Parathyroid adenoma (tissue), 2 donors: ENCODE results near the gene GPR153.

Experiments used
- H2AFZ ChIP-seq: fragments of 300-600 bp; sonication (generic); one replicate; pipeline ENCODE4 v1.7.0; 2017; ENCODE audit warnings: antibody characterized with exemption, mild to moderate bottlenecking
- H3K27ac ChIP-seq: fragments of 300-600 bp; sonication (generic); one replicate; pipeline ENCODE4 v1.7.0; 2017
- H3K27me3 ChIP-seq: fragments of 300-600 bp; sonication (generic); one replicate; pipeline ENCODE4 v1.7.0; 2017; ENCODE audit warnings: low read length; ENCODE audit not compliant: control insufficient read depth, insufficient read depth
- H3K36me3 ChIP-seq: fragments of 300-600 bp; sonication (generic); one replicate; pipeline ENCODE4 v1.7.0; 2017; ENCODE audit warnings: low read length; ENCODE audit not compliant: control insufficient read depth, insufficient read depth
- H3K4me1 ChIP-seq: fragments of 300-600 bp; sonication (generic); one replicate; pipeline ENCODE4 v1.7.0; 2017; ENCODE audit warnings: control low read depth
- H3K4me2 ChIP-seq: fragments of 300-600 bp; sonication (generic); one replicate; pipeline ENCODE4 v1.7.0; 2017; ENCODE audit warnings: low read length
- H3K4me3 ChIP-seq: fragments of 300-600 bp; sonication (generic); one replicate; pipeline ENCODE4 v1.7.0; 2017; ENCODE audit warnings: low read depth, low read length
- H3K79me2 ChIP-seq: fragments of 300-600 bp; sonication (generic); one replicate; pipeline ENCODE4 v1.7.0; 2017; ENCODE audit warnings: control low read depth
- H3K9ac ChIP-seq: fragments of 300-600 bp; sonication (generic); one replicate; pipeline ENCODE4 v1.7.0; 2017; ENCODE audit warnings: mild to moderate bottlenecking
- H3K9me3 ChIP-seq: fragments of 300-600 bp; sonication (generic); one replicate; pipeline ENCODE4 v1.7.0; 2017; ENCODE audit warnings: low read length; ENCODE audit not compliant: control insufficient read depth
- TF ChIP-seq, protein P1 (sequence below): fragments of 300-600 bp; sonication (generic); IDR thresholded peaks from one replicate; pipeline ENCODE4 v1.7.0; 2017; ENCODE audit warnings: antibody characterized with exemption, mild to moderate bottlenecking
- donor health status: primary hyperparathyroidism.

Gene GPR153

DNA sequence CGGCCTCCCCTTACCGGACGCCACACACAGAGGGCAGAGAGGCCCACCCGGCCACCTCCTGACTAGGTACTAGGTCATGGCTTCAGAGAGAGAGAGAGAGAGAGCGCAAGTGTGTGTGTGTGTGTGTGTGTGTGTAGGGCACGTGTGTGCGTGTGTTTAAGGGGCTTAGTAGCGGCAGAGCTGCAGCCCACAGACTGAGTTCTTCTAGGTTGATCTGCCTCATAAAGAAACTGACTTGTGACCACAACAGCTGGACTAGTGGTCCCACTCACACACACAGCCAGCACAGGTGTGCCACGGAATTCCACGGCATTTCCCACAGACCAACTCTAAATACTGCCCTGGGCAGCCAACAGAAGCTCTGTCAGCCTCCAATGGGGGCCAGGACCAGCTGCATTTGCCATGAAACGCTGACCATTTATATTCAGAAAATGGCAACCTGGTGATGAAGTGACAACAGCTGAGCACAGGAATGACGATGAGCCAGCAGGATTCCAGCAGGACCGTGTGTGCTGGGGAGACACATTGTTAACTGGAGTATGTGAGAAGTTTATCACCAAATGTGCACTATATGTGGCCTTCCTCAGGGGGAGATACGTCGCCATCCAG lies 38.8 kb upstream of the GPR153 start:
- TF ChIP-seq, protein P1, sequence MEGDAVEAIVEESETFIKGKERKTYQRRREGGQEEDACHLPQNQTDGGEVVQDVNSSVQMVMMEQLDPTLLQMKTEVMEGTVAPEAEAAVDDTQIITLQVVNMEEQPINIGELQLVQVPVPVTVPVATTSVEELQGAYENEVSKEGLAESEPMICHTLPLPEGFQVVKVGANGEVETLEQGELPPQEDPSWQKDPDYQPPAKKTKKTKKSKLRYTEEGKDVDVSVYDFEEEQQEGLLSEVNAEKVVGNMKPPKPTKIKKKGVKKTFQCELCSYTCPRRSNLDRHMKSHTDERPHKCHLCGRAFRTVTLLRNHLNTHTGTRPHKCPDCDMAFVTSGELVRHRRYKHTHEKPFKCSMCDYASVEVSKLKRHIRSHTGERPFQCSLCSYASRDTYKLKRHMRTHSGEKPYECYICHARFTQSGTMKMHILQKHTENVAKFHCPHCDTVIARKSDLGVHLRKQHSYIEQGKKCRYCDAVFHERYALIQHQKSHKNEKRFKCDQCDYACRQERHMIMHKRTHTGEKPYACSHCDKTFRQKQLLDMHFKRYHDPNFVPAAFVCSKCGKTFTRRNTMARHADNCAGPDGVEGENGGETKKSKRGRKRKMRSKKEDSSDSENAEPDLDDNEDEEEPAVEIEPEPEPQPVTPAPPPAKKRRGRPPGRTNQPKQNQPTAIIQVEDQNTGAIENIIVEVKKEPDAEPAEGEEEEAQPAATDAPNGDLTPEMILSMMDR: no peak

DNA sequence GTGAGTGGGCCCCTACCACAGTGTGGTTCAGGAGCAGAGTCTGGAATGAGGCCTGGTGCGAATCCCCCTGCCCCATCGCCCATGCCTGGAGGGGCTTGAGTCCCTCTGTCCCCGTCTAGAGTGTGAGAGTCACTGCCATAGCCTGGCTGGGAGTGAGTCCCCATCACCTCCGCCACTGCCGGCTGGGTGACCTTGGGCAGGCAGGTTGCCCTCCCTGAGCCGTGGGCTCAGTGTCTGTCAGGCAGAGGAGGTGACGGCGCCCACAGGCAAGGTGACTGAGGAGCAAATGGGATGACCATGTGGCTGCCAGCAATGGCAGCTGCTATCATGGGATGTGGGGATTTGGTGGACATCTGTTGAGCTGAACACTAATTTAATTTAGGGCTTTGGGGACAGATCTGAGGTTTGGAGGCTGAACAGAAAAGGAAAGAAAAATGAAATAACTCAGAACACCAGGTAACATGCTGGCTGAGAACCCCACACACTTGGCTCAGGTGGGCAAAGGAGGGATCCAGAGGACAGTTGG lies 38.1 kb upstream of the GPR153 start:
- no peaks in the 10 kb centered on the region for H3K36me3 ChIP-seq
- TF ChIP-seq, protein P1: no peak
- no peak overlapping the region for H3K27ac ChIP-seq

More for the DNA sequence above, 38.8 kb upstream of the GPR153 start:
- H2AFZ ChIP-seq: no peak overlapping the region
- H3K4me3 ChIP-seq: no peak overlapping the region
- H3K27ac ChIP-seq: no peak overlapping the region
- no peaks in the 10 kb centered on the region for H3K27me3 ChIP-seq
- no peak overlapping the region for H3K4me2 ChIP-seq
- H3K36me3 ChIP-seq: no peaks in the 10 kb centered on the region
- no peaks in the 10 kb centered on the region for H3K79me2 ChIP-seq
- H3K9me3 ChIP-seq: no peaks in the 10 kb centered on the region
- no peak overlapping the region for H3K9ac ChIP-seq
- peaks cover 3% of the 10 kb centered on the region for H3K4me1 ChIP-seq

DNA sequence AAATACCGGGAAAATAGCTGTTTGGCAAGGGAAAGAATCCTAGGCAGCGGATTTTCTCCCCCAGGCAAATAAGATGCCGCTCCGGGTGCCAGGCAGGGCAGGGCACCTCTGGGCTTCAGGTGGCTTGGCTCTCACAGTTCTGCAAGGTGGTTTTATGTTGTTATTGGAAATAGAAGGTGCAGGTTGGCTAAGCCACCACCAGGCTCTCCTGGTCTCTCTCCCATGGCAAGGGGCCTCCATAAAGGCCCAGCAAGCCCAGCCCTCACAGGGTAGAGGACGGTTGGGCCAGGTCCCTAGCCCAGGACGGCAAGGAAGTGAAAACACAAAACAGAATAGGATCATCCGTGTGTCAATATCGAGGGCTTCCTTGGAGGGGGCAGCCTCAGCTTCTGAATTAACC lies 37.6 kb upstream of the GPR153 start:
- Histone ChIP-seq H3K4me3 (no peak overlapping the region), H3K79me2 (no peaks in the 10 kb centered on the region), H3K9ac (no peak overlapping the region), H3K27ac (no peak overlapping the region), H2AFZ (no peak overlapping the region), H3K36me3 (no peaks in the 10 kb centered on the region), H3K4me1 (peaks cover 3% of the 10 kb centered on the region), H3K27me3 (no peaks in the 10 kb centered on the region), H3K9me3 (no peaks in the 10 kb centered on the region), H3K4me2 (no peak overlapping the region)
- TF ChIP-seq, protein P1: no peak

More for the DNA sequence above, 38.1 kb upstream of the GPR153 start:
- no peaks in the 10 kb centered on the region for H3K27me3 ChIP-seq
- H3K4me2 ChIP-seq: no peak overlapping the region
- H3K79me2 ChIP-seq: no peaks in the 10 kb centered on the region
- H3K9me3 ChIP-seq: no peaks in the 10 kb centered on the region
- H3K4me1 ChIP-seq: peaks cover 3% of the 10 kb centered on the region
- H3K9ac ChIP-seq: no peak overlapping the region
- no peak overlapping the region for H3K4me3 ChIP-seq
- H2AFZ ChIP-seq: no peak overlapping the region

DNA sequence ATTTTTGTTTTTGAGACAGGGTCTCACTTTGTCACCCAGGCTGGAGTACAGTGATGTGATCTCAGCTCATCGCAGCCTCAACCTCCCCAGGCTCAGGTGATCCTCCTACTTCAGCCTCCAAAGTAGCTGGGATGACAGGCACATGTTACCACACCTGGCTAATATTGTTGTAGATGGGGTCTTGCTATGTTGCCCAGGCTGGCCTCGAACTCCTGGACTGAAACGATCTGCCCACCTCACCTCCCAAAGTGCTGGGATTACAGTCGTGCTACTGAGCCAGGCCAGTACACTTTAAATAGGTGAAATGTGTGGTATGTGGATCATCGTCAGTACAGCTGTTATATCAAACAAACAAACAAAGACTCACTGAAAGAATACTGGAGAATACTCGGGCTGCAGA lies 35.0 kb upstream of the GPR153 start:
- TF ChIP-seq, protein P1: no peak
- Histone ChIP-seq H3K9me3 (no peaks in the 10 kb centered on the region), H3K4me3 (no peak overlapping the region), H3K36me3 (no peaks in the 10 kb centered on the region), H3K27me3 (no peaks in the 10 kb centered on the region), H3K9ac (no peak overlapping the region), H3K79me2 (no peaks in the 10 kb centered on the region), H2AFZ (no peak overlapping the region), H3K4me1 (no peaks in the 10 kb centered on the region), H3K27ac (no peak overlapping the region), H3K4me2 (no peak overlapping the region)
